PC-9 (cell line): ENCODE measurements around the gene TOX2.

Experiments
- EZH2 ChIP-seq: fragments of 200-600 bp; sonication (generic); IDR thresholded peaks from 2 replicates; pipeline ENCODE4 v1.8.0; 2017; ENCODE audit warnings: antibody characterized with exemption, low read depth
- TF ChIP-seq, protein P1 (sequence below): fragments of 200-600 bp; sonication (generic); conservative IDR thresholded peaks from 2 replicates; pipeline ENCODE4 v1.6.1; 2017; ENCODE audit warnings: mixed run types, antibody characterized with exemption, mild to moderate bottlenecking, moderate library complexity

DNA sequence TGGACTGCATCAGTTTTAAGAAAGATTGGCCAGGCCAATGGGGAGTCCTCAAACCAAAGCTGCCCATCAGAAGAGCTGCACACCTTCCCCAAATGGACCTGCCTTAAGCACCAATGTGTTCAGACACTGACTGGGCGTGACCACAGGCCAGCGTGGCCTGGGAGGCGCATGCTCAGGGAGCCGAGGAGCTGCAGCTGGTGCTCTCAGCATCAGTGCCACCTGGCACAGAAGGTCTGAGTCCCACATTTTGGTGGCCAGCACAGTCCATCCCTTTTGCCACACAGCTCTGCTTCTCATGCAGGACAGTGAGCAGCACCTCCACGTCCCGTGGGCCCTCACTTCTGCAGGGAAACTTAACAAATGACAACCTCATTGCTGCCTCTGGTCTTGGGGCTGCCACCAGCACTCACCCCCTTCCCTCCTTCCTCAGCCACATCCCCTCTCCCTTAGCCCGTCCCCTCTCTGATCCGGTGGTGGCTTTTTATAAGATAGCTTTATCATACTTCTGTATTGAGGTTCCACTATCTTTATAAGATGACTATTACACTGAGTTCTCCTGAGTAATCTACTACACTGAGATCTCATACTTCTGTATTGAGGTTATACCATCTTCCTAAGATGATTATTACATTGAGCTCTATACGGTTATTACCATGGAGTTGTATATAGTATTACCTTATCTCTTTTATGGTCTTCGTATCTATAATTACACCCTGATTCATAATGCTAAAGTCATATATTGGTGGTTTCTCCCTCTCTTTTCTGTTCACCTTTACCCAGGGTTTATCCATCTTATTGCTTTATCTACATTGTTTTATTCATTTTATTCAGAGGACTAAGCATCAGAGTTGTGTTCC lies 109.1 kb downstream of the TOX2 start:
- TF ChIP-seq, protein P1, sequence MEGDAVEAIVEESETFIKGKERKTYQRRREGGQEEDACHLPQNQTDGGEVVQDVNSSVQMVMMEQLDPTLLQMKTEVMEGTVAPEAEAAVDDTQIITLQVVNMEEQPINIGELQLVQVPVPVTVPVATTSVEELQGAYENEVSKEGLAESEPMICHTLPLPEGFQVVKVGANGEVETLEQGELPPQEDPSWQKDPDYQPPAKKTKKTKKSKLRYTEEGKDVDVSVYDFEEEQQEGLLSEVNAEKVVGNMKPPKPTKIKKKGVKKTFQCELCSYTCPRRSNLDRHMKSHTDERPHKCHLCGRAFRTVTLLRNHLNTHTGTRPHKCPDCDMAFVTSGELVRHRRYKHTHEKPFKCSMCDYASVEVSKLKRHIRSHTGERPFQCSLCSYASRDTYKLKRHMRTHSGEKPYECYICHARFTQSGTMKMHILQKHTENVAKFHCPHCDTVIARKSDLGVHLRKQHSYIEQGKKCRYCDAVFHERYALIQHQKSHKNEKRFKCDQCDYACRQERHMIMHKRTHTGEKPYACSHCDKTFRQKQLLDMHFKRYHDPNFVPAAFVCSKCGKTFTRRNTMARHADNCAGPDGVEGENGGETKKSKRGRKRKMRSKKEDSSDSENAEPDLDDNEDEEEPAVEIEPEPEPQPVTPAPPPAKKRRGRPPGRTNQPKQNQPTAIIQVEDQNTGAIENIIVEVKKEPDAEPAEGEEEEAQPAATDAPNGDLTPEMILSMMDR = no peak
- TF ChIP-seq EZH2 = no peak
